ENCODE data around the gene TMEM239. TPM values are rescaled to one million over a fixed set of nuclear protein-coding genes. Genes with fewer than 3 reads are reported as not detected.

Gene TMEM239
- polyA plus RNA-seq, 2 of the 4 experiments (the other 2 are of a cell fraction): not detected

- DNase-seq (ENCODE audit: low read depth in 1 of 2, low spot score in 1 of 2): no peak
- ATAC-seq: peak; percentile 46 to 67; a peak in 3 of 6 replicates
- no peak for FAIRE-seq
- peaks cover 1% of the 10 kb centered on the region; the same call in 1 of the 3 replicates for H3K9me3 ChIP-seq
- no peak overlapping the region for H3K27ac ChIP-seq
- WGBS (ENCODE audit: missing lambda C conversion rate): 5% methylated on average over 3 of the region's 3 CpGs
- ChIA-PET POLR2A (no interaction called here), CTCF (interaction anchor here (0.9 to 1.9 kb wide), 7 partner anchors 9 to 71 kb away, joined by 3 to 9 read pairs (median 4); no protein-coding TSS in a partner anchor)
- H3K4me2 ChIP-seq: peak overlapping the region; percentile 50
- TF ChIP-seq REST (IDR thresholded peaks at IDR 0.05) (no peak), SREBF2 (IDR thresholded peaks at IDR 0.05) (no peak), HOXB5 (CRISPR knock-in tag; IDR thresholded peaks at IDR 0.05) (no peak), CTCF (IDR thresholded peaks at IDR 0.05) (peak; percentile 33; the same call in 2 of the 3 replicates)
- H3K4me3 ChIP-seq: no peak overlapping the region
- H3K4me1 ChIP-seq: 0 out of 3 replicates have a peak, but pooled peaks cover 3% of the 10 kb centered on the region
Measured at GRCh38 chr20:2780948-2781347, 35.2 kb upstream of the TMEM239 start.

- Histone ChIP-seq H3K9me3 (no peaks in the 10 kb centered on the region), H3K4me1 (0 out of 3 replicates have a peak, but pooled peaks cover 3% of the 10 kb centered on the region), H3K4me2 (no peak overlapping the region), H3K4me3 (no peak overlapping the region), H3K27ac (no peak overlapping the region)
- CTCF ChIA-PET: interaction anchor here (0.6 to 1.6 kb wide), 3 partner anchors 22 to 727 kb away, joined by 3 to 4 read pairs (median 3); no protein-coding TSS in a partner anchor
- 34% methylated on average over 6 of the region's 6 CpGs for WGBS (ENCODE audit: missing lambda C conversion rate)
- DNase-seq (ENCODE audit: low read depth in 1 of 2, low spot score in 1 of 2) (no peak), FAIRE-seq (peak; percentile 78), ATAC-seq (0 out of 6 replicates have a peak, but pooled peaks of 1 of the 2 experiments have one; percentile 35)
- POLR2A ChIA-PET: no interaction called here
- TF ChIP-seq ESRRA (IDR thresholded peaks at IDR 0.05; ENCODE audit: borderline replicate concordance, low read length): no peak
- no peak for TF ChIP-seq EP300 (IDR thresholded peaks at IDR 0.05)
- TF ChIP-seq CBX2 (IDR thresholded peaks at IDR 0.05; ENCODE audit: borderline replicate concordance, low read depth): no peak
- no peak for TF ChIP-seq NPAS2 (CRISPR knock-in tag; IDR thresholded peaks at IDR 0.05; ENCODE audit: borderline replicate concordance)
- no peak for TF ChIP-seq JUN (IDR thresholded peaks at IDR 0.05)
- TF ChIP-seq HEYL (CRISPR knock-in tag; IDR thresholded peaks at IDR 0.05): no peak
- TF ChIP-seq CBX8 (IDR thresholded peaks at IDR 0.05): no peak
- TF ChIP-seq HDAC2 (IDR thresholded peaks at IDR 0.05): no peak
- no peak for TF ChIP-seq CHD2 (IDR thresholded peaks at IDR 0.05; ENCODE audit: low read length, partially characterized antibody)
- TF ChIP-seq USF2 (IDR thresholded peaks at IDR 0.05): no peak
- TF ChIP-seq FOXS1 (CRISPR knock-in tag; IDR thresholded peaks at IDR 0.05): no peak
- no peak for TF ChIP-seq KDM5A (IDR thresholded peaks at IDR 0.05)
- no peak for TF ChIP-seq POLR2AphosphoS2 (conservative IDR thresholded peaks at IDR 0.05; ENCODE audit: low read length)
- no peak for TF ChIP-seq PHF8 (IDR thresholded peaks at IDR 0.05; ENCODE audit: borderline replicate concordance, low read depth)
- TF ChIP-seq POLR2A (IDR thresholded peaks at IDR 0.05; ENCODE audit: low read length): no peak
- no peak for TF ChIP-seq ZNF302 (CRISPR knock-in tag; IDR thresholded peaks at IDR 0.05)
- TF ChIP-seq CTCF (IDR thresholded peaks at IDR 0.05): no peak
- TF ChIP-seq HES2 (IDR thresholded peaks at IDR 0.05): no peak
- TF ChIP-seq RAD21 (conservative IDR thresholded peaks at IDR 0.05 in 1 of 2, IDR thresholded peaks at IDR 0.05 in 1 of 2): no peak
Measured at GRCh38 chr20:2783908-2784566, 32.1 kb upstream of the TMEM239 start.

Measured in A549 (cell line).